Tibial nerve (tissue), 4 donors: ENCODE data around the gene ADRA1B. TPM values are rescaled to one million over a fixed set of nuclear protein-coding genes. Genes with fewer than 3 reads are reported as not detected.

ENCODE experiments used
- DNase-seq, 2 donors: peaks; one replicate each; pipeline ENCODE4 v3.0.0-alpha.2; 2019; ENCODE audit warnings: low spot score in 2 of 2
- H3K27ac ChIP-seq, 4 donors: fragments of 200-600 bp; sonication (generic) in 3 of 4; one replicate each; pipeline ENCODE4 v1.5.1; 2017 to 2019; ENCODE audit warnings: mild to moderate bottlenecking in 1 of 4
- H3K27me3 ChIP-seq, 2 donors: fragments of 200-600 bp; sonication (generic) in 1 of 2; one replicate each; pipeline versions ENCODE4 v1.5.1 to v1.6.0; 2017 to 2019
- H3K36me3 ChIP-seq, 3 donors: fragments of 200-600 bp; sonication (generic); one replicate each; pipeline ENCODE4 v1.5.1; 2018 to 2019
- H3K4me1 ChIP-seq, 4 donors: fragments of 200-600 bp; sonication (generic) in 3 of 4; one replicate each; pipeline ENCODE4 v1.5.1; 2017 to 2019
- H3K4me3 ChIP-seq, 4 donors: fragments of 200-600 bp; sonication (generic) in 3 of 4; one replicate each; pipeline ENCODE4 v1.5.1; 2017 to 2019; ENCODE audit warnings: mild to moderate bottlenecking in 1 of 4, moderate library complexity in 1 of 4
- H3K9me3 ChIP-seq, 4 donors: fragments of 200-600 bp; sonication (generic) in 3 of 4; one replicate each; pipeline ENCODE4 v1.5.1; 2017 to 2019
- CTCF ChIP-seq, 5 experiments: fragments of 200-600 bp in 3 of 5; fragments of 450-650 bp in 2 of 5; sonication (generic) in 3 of 5; IDR thresholded peaks; one replicate each; pipeline ENCODE4 v1.5.1; 2016 to 2019; ENCODE audit warnings: antibody characterized with exemption in 5 of 5, mild to moderate bottlenecking in 3 of 5, moderate library complexity in 2 of 5
- EP300 ChIP-seq, 2 donors: sonication (generic); formaldehyde crosslinking; IDR thresholded peaks; one replicate each; pipeline ENCODE4 v1.6.1; 2017; ENCODE audit warnings: antibody characterized with exemption in 2 of 2, mild to moderate bottlenecking in 1 of 2
- POLR2A ChIP-seq, 2 donors: fragments of 450-650 bp; IDR thresholded peaks; one replicate each; pipeline ENCODE4 v1.6.1; 2017; ENCODE audit warnings: antibody characterized with exemption in 2 of 2, mild to moderate bottlenecking in 2 of 2, moderate library complexity in 2 of 2
- WGBS, 2 donors: methylation state at CpG; one replicate each; pipeline ENCODE4 v1.1.5; 2018; 5-methylcytosine and 5-hydroxymethylcytosine counted together
- total RNA-seq, 4 donors: library from RNA; depleted of rRNA; stranded (reverse); fragments of >200 nt; gene quantifications; one replicate each; pipeline ENCODE4 v1.1.0, GENCODE V29; 2016

The ADRA1B gene
- total RNA-seq, result 1 to 10 TPM; 3.6 to 6.9 (median 6.2) TPM

GRCh38 chr5:159915904-159916840, at the start of gene ADRA1B:
Gene ADRA1B (plus strand): TSS chr5:159916482. CDS start chr5:159916906, 424 bp downstream.
- Histone ChIP-seq H3K9me3 (no peaks in the 10 kb centered on the region), H3K4me3 (peak within 1 kb of the TSS; percentile 8 to 47 (median 26)), H3K36me3 (no peaks in the 10 kb centered on the region), H3K27ac (peak within 1 kb of the TSS in 3 of 4 donors; percentile 15 to 80 (median 76)), H3K27me3 (peaks cover 0 to 20% of the 10 kb centered on the region in 2 donors), H3K4me1 (peaks cover 0 to 40% (median 2%) of the 10 kb centered on the region in 4 donors)
- 2% methylated on average over 16 to 50 of the region's 81 CpGs for WGBS, 2 donors
- TF ChIP-seq CTCF (IDR thresholded peaks at IDR 0.05) (peak; percentile 37 to 83 (median 63)), POLR2A (IDR thresholded peaks at IDR 0.05) (no peak)
- DNase-seq, result peak; percentile 38 to 39

GRCh38 chr5:159873680-159874079, 42.6 kb upstream of the ADRA1B start:
- TF ChIP-seq POLR2A (IDR thresholded peaks at IDR 0.05), result no peak
- H3K27ac ChIP-seq, result no peak overlapping the region
- H3K36me3 ChIP-seq, result no peaks in the 10 kb centered on the region
- no peak overlapping the region for H3K4me3 ChIP-seq
- H3K9me3 ChIP-seq, result no peaks in the 10 kb centered on the region
- H3K27me3 ChIP-seq, result no peaks in the 10 kb centered on the region
- 63 to 71% methylated on average over 2 of the region's 2 CpGs for WGBS, 2 donors
- no peak for DNase-seq
- peaks cover 0 to 15% (median 0%) of the 10 kb centered on the region in 4 donors for H3K4me1 ChIP-seq

- TF ChIP-seq CTCF (IDR thresholded peaks at IDR 0.05), result no peak
- TF ChIP-seq EP300 (IDR thresholded peaks at IDR 0.05), result no peak
- TF ChIP-seq POLR2A (IDR thresholded peaks at IDR 0.05), result no peak
- no peak overlapping the region for H3K27ac ChIP-seq
- no peaks in the 10 kb centered on the region for H3K36me3 ChIP-seq
- no peaks in the 10 kb centered on the region for H3K27me3 ChIP-seq
- H3K9me3 ChIP-seq, result no peaks in the 10 kb centered on the region
- peaks cover 0 to 19% (median 0%) of the 10 kb centered on the region in 4 donors for H3K4me1 ChIP-seq
- no peak for DNase-seq
- H3K4me3 ChIP-seq, result no peak overlapping the region
Measured at GRCh38 chr5:159874263-159874662, 42.0 kb upstream of the ADRA1B start.

GRCh38 chr5:159877016-159877415, 39.3 kb upstream of the ADRA1B start:
- 40 to 63% methylated on average over 8 of the region's 8 CpGs for WGBS, 2 donors
- no peaks in the 10 kb centered on the region for H3K36me3 ChIP-seq
- no peak overlapping the region for H3K27ac ChIP-seq
- H3K4me3 ChIP-seq, result no peak overlapping the region
- peaks cover 0 to 19% (median 0%) of the 10 kb centered on the region in 4 donors for H3K4me1 ChIP-seq
- no peaks in the 10 kb centered on the region for H3K27me3 ChIP-seq
- DNase-seq, result no peak
- H3K9me3 ChIP-seq, result no peaks in the 10 kb centered on the region
- TF ChIP-seq EP300 (IDR thresholded peaks at IDR 0.05), result no peak

- TF ChIP-seq EP300 (IDR thresholded peaks at IDR 0.05), result no peak
- no peak for TF ChIP-seq POLR2A (IDR thresholded peaks at IDR 0.05)
- TF ChIP-seq CTCF (IDR thresholded peaks at IDR 0.05), result no peak
- Histone ChIP-seq H3K4me1 (peaks cover 0 to 19% (median 0%) of the 10 kb centered on the region in 4 donors), H3K36me3 (no peaks in the 10 kb centered on the region), H3K4me3 (no peak overlapping the region), H3K27ac (peak overlapping the region in 1 of 4 donors; percentile 43), H3K27me3 (no peaks in the 10 kb centered on the region), H3K9me3 (no peaks in the 10 kb centered on the region)
- no peak for DNase-seq
- 68 to 69% methylated on average over 7 of the region's 7 CpGs for WGBS, 2 donors
Measured at GRCh38 chr5:159877894-159878448, 38.3 kb upstream of the ADRA1B start.

- no peak overlapping the region for H3K27ac ChIP-seq
- no peaks in the 10 kb centered on the region for H3K27me3 ChIP-seq
- H3K4me1 ChIP-seq, result peaks cover 0 to 19% (median 0%) of the 10 kb centered on the region in 4 donors
- H3K36me3 ChIP-seq, result no peaks in the 10 kb centered on the region
- TF ChIP-seq EP300 (IDR thresholded peaks at IDR 0.05) (no peak), POLR2A (IDR thresholded peaks at IDR 0.05) (no peak)
- no peak overlapping the region for H3K4me3 ChIP-seq
- peak; percentile 20 to 26 for DNase-seq
- WGBS, 2 donors, result 4 to 7% methylated on average over 11 of the region's 11 CpGs
- H3K9me3 ChIP-seq, result no peaks in the 10 kb centered on the region
Measured at GRCh38 chr5:159878988-159879471, 37.3 kb upstream of the ADRA1B start.
